GM08714 (cell line): ENCODE results near the gene LTA.

ENCODE experiments used
- H3K4me3 ChIP-seq: fragments of 200-500 bp; sonication (Bioruptor generic); 2 replicates; pipeline ENCODE4 v1.5.1; 2014; ENCODE audit warnings: mild to moderate bottlenecking, low read length, inconsistent platforms
- ZNF274 ChIP-seq: IDR thresholded peaks from 2 replicates; pipeline ENCODE4 v1.6.1; 2012; ENCODE audit warnings: mild to moderate bottlenecking, low read depth, low read length

Gene LTA

DNA sequence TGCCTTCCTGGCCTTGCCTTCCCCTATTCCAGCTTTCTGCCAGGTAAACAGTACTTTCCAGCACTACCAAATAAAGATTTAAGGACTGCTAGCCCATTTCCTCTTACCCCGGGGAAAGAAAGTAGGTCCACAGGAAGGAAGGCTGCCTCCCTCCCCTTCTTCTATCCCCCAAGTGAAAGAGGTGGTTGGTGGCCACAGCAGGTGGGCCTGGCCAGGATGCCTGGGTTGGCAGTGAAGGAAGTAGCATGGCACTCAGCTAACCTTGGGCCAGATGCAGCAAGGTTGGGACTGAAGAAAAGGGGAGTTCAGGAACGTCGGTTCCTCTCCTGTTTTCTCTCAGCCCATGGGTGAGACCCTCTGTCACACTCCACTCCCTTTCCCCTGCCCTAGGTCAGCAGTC is 15.8 kb upstream of the LTA start:
- no peak for TF ChIP-seq ZNF274
- no peak overlapping the region for H3K4me3 ChIP-seq

DNA sequence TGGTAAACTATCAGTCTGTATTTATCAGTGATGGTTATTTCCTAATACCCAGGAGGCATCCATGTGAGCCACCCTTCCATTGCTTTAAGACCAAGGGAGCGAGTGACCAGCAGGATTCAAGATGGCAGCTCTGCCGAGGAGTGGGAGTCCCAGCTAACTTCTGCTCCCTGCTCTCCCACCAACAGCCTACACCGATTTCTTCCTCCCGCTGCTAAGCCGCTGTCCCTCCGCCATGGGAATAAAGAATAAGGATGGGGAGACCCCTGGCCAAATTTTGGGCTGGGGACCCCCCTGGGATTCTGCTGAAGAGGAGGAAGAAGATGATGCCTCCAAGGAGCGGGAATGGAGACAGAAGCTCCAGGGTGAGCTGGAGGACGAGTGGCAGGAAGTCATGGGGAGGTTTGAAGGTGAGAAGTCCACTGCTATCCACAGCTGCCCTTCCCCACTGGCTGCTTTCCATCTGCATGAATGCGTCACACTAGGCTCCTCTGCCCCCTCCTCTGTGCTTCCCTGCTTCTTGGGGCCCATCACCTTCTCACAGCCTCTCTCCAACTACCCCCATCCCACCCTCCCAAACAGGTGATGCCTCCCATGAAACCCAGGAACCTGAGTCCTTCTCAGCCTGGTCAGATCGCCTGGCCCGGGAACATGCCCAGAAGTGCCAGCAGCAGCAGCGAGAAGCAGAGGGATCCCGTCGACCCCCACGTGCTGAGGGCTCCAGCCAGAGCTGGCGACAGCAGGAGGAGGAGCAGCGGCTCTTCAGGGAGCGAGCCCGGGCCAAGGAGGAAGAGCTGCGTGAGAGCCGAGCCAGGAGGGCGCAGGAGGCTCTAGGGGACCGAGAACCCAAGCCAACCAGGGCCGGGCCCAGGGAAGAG is 14.4 kb upstream of the LTA start:
- H3K4me3 ChIP-seq, result no peak overlapping the region; the same call in 1 of the 2 replicates

DNA sequence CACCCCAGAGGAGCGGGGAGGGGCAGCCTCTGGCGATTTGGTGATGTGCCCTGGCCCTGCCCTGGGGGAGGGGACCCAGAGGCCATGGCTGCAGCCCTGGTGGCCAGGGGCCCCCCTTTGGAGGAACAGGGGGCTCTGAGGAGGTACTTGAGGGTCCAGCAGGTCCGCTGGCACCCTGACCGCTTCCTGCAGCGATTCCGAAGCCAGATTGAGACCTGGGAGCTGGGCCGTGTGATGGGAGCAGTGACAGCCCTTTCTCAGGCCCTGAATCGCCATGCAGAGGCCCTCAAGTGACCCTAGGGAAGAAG is 13.8 kb upstream of the LTA start:
- peak overlapping the region; percentile 9; the same call in 1 of the 2 replicates for H3K4me3 ChIP-seq
- no peak for TF ChIP-seq ZNF274

More for the DNA sequence above, 14.4 kb upstream of the LTA start:
- TF ChIP-seq ZNF274, result no peak

DNA sequence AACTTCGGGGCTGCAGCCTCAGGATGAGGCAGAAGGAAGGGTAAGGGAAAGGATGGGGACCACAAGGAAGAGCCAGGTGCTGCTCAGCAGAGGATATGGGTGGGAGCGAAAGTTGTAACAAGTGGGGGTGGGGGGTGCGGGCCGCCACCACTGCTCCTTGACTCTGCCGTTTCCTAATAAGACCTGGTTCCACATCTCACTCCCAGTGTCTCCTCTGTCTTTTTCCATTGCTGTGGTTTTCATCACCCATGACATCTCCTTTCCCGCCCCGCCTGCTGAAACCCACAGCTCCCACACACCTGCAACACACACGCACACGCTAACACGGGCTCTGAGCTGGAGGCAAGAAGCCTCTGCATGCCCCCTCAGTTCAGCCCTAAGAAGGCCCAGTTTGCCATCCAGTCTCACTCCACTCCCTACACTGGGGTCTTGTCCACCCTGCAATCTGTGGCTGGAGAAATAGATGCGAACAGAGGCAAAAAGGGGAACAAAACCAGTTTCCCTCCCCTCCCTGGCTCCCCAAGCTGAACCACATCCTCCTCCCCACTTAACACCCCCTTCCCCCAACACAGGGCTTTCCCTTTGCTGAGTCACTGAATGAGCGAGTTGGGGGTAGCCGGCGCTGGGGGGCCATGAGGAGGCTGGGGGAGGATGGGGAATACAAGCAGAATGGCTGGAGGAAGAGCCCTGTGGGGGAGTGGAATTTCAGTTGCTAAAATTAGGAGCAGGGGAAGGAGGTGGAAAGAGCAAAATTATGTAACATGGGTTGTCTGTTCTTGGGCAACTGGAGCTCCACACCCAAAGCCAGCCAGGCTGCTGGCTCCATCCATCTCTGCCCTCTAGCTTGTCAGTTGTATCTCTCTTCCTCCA is 13.2 kb upstream of the LTA start:
- TF ChIP-seq ZNF274, result no peak
- H3K4me3 ChIP-seq, result peak overlapping the region; percentile 21; the same call in 1 of the 2 replicates

DNA sequence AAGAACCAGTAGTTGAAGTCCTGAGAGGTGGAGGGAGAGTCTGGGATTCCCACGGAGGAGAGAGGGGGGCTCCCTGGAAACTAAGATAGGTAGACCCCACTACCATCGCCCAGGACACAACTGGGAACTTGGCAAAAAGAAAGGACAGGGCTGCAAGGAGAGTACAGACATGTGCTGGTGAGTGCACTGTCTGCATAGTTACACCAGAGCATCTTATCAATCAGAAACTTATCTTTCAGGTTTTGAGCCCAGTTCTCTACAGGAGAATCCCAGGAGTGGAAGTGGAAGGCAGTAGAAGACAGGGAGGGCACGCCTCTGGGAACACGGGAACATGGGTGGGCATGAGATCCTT is 12.5 kb upstream of the LTA start:
- TF ChIP-seq ZNF274, result no peak
- H3K4me3 ChIP-seq, result peak overlapping the region; percentile 21; the same call in 1 of the 2 replicates

DNA sequence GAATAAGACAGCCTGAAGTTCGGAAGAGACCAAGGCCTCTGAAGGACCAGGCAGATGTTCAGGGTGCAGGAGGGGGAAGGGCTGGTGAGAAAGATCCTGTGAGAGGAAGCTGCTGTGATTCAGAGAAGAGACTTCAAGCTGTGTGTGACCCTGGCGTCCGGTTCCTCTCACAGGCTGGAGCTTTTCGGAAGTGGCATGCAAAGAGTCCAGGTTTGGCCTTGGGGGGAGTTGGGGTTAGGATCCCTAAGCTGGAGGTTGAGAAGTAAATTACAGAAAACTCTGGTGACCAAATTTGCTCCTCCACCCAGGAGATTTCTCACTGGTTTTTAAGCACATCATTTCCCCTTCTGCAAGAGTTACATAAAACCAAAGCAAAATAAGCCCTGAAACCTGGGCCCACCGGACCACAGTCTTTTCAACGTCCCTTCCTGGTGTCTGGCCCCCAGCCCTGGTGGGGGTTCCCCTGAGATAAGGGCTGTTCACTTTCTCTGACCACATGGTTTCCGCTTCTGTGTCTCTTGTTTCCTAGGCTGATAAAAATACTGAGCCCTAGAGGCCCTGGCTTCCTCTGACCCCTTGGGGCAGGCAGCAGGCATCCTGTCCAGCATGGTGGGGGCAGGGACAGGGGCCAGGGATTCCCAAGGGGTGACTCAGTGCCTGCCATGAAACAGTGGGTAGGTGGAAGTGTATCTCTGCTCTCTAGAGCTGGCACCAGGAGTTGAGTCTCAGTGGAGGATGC is 12.0 kb upstream of the LTA start:
- no peak for TF ChIP-seq ZNF274
- H3K4me3 ChIP-seq, result peak overlapping the region; percentile 21; the same call in 1 of the 2 replicates

DNA sequence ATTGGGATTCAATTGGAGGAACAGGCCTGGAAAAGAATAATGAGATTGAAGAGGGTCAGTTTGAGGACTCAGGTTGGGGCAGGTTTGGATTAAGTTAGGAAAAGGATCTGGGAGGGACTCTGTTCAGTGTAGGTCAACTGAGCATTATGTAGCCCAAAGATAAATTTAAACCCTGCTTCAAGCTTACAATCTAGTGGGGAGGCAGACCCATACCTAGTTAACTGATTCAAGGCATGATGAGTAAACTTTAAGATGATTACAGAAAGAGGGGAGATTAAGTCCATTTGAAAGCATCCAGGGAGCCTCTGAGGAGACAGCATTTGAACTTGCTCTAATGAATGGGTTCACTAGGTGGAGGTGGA is 11.4 kb upstream of the LTA start:
- TF ChIP-seq ZNF274, result no peak
- H3K4me3 ChIP-seq, result no peak overlapping the region; the same call in 1 of the 2 replicates

DNA sequence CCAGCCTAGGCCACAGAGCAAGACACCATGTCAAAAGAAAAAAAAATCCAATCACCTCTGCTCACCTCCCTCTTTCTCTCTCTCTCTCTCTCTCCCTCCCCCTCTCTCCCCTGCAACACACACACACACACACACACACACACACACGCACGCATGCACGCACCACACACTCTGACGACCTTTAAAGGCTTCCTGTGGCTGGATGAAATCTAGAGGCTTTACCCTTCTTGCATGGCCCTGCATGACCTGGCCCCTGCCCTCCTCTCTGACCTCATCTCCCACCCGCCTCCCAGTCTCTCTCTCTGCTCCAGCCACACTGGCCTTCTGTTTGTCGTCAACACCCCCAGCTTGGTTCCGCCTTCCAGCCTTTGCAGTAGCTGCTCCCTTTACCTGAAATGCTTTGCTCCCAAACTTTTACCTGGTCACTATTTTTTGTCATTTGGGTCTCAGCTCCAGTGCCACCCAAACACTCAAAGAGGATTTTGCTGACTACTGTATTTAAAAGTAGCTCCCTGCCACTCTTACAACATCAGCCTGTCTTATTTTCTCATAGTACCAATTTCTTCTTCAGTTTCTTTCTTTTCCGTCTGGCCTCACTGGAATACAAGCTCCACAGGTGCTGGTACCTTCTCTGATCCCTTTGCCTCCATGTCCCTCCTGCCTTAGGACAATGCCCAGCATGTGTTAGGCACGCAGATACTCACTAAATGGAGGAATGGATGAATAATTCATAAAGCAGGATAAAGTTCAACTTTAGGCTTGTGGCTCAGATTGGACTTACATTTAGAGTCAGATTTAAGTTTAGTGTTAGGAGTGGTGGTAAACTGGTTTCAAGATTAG is 4.3 kb upstream of the LTA start:
- TF ChIP-seq ZNF274, result no peak
- peak overlapping the region; percentile 11; the same call in 1 of the 2 replicates for H3K4me3 ChIP-seq

DNA sequence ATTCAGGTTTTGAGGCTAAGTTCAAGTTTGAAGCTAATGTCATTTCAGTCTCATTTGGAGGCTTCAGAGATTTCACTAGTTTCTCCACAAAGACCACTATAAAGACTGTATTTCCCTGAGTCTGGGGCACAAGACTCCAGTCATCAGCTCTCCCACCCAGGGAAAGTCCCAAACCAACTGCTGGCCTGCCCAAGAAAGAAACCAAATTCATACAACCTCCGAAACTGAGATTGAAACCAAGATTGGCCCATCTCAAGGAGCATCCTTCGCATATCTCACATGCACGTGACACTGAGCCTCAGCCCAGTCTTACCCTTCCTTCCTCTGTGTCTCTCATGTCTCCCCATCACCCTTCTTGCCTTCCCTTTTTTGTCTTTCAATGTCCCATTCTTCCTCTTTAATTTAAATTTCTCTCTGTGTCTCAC is 3.5 kb upstream of the LTA start:
- TF ChIP-seq ZNF274, result no peak
- no peak overlapping the region for H3K4me3 ChIP-seq

DNA sequence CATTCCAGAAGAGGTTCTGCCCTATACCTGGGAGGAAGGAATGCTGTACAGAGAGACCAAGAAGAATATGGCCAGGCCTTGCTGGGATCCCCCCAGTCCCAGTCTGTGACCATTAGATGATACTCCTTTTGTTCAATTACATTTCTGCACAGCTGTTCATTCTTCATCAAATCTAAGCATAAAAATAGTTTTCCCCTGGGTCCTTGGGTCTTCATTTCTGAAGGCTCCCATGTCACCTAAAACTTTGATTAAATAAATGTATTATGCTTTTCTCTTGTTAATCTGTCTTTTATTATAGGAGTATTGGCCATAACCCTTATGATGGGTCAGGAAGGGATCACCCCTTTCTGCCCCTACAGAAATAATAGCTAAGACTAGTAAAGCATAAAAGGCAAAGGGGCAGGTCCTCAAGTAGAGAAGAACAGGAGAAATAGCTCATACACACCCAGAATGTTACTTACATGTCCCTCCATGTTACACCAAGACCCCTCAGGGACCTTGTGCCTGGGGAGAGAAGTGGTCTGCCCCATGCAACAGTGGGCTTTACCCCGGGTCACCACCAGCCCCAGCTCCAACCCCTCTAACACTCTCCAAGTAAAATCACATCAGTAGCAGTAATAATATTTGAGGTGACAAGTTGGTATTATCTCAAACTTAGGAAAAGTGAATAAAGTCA is 2.1 kb upstream of the LTA start:
- no peak for TF ChIP-seq ZNF274
- H3K4me3 ChIP-seq, result no peak overlapping the region

DNA sequence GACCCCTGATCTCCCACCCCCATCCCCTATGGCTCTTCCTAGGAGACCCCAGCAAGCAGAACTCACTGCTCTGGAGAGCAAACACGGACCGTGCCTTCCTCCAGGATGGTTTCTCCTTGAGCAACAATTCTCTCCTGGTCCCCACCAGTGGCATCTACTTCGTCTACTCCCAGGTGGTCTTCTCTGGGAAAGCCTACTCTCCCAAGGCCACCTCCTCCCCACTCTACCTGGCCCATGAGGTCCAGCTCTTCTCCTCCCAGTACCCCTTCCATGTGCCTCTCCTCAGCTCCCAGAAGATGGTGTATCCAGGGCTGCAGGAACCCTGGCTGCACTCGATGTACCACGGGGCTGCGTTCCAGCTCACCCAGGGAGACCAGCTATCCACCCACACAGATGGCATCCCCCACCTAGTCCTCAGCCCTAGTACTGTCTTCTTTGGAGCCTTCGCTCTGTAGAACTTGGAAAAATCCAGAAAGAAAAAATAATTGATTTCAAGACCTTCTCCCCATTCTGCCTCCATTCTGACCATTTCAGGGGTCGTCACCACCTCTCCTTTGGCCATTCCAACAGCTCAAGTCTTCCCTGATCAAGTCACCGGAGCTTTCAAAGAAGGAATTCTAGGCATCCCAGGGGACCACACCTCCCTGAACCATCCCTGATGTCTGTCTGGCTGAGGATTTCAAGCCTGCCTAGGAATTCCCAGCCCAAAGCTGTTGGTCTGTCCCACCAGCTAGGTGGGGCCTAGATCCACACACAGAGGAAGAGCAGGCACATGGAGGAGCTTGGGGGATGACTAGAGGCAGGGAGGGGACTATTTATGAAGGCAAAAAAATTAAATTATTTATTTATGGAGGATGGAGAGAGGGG is 1.4 kb downstream of the LTA start:
- TF ChIP-seq ZNF274, result no peak
- H3K4me3 ChIP-seq, result peak overlapping the region; percentile 53; the same call in 1 of the 2 replicates
